ENCODE data around the gene ZMYND8. TPM values are rescaled to one million over a fixed set of nuclear protein-coding genes. Genes with fewer than 3 reads are reported as not detected.

The ZMYND8 gene
- total RNA-seq, 2 experiments from 2014 or later, result 33.0 to 34.3 TPM

- H3K4me3 ChIP-seq (ENCODE audit: low read length), result peak overlapping the region; percentile 61
- peak in 1 of 14 experiments; percentile 29 for DNase-seq
- H3K36me3 ChIP-seq (ENCODE audit: insufficient read depth, low read length), result peaks cover 6% of the 10 kb centered on the region
- no peaks in the 10 kb centered on the region for H3K27me3 ChIP-seq (ENCODE audit: control insufficient read depth in 1 of 2, insufficient read depth in 2 of 2, low read length in 2 of 2)
- H3K9me3 Mint-ChIP-seq, result no peaks in the 10 kb centered on the region
- intact Hi-C loops (cut with DNase I, micrococcal nuclease), result loop anchor here (2.0 to 5.0 kb wide), 2 partner anchors 29 to 147 kb away; partner anchors contain the start of gene NCOA3 (in 1 of the 2)
- H3K27me3 Mint-ChIP-seq, result no peaks in the 10 kb centered on the region
- ATAC-seq (ENCODE audit: poor library complexity), result no peak
- no peak overlapping the region for H3K27ac Mint-ChIP-seq
- H3K9me3 ChIP-seq (ENCODE audit: control insufficient read depth in 1 of 2, insufficient read depth in 1 of 2, low read length in 2 of 2), result no peaks in the 10 kb centered on the region
- peak overlapping the region; percentile 26 to 85 for H3K27ac ChIP-seq (ENCODE audit: low read depth in 1 of 2, low read length in 2 of 2)
- H3K4me3 Mint-ChIP-seq, result peak overlapping the region; percentile 93
- no peak for TF ChIP-seq CTCF (IDR thresholded peaks at IDR 0.05)
- H3K4me1 Mint-ChIP-seq (ENCODE audit: low read depth), result peaks cover 46% of the 10 kb centered on the region
- peaks cover 24% of the 10 kb centered on the region for H3K36me3 Mint-ChIP-seq (ENCODE audit: low read depth)
- peaks cover 77% of the 10 kb centered on the region for H3K4me1 ChIP-seq (ENCODE audit: insufficient read depth, low read length)
- CTCF ChIA-PET, result interaction anchor here (0.6 to 4.2 kb wide), 3 partner anchors 28 to 265 kb away, joined by 3 to 28 read pairs (median 3); no protein-coding TSS in a partner anchor
- POLR2A ChIA-PET, result interaction anchor here (0.6 to 4.0 kb wide), 17 partner anchors 9 to 1829 kb away, joined by 3 to 44 read pairs (median 4); partner anchors contain the start of gene NCOA3
These were observed 845 bp downstream of the ZMYND8 start for GRCh38 chr20:47355489-47356219.

- peak overlapping the region in 1 of 2 donors; percentile 85 for H3K27ac ChIP-seq (ENCODE audit: low read depth in 1 of 2, low read length in 2 of 2)
- no peaks in the 10 kb centered on the region for H3K9me3 Mint-ChIP-seq
- H3K4me3 ChIP-seq (ENCODE audit: low read length), result peak overlapping the region; percentile 61
- peak in 1 of 14 experiments; percentile 12 for DNase-seq
- peaks cover 24% of the 10 kb centered on the region for H3K36me3 Mint-ChIP-seq (ENCODE audit: low read depth)
- H3K4me1 Mint-ChIP-seq (ENCODE audit: low read depth), result peaks cover 42% of the 10 kb centered on the region
- no peak for TF ChIP-seq CTCF (IDR thresholded peaks at IDR 0.05)
- no peaks in the 10 kb centered on the region for H3K27me3 ChIP-seq (ENCODE audit: control insufficient read depth in 1 of 2, insufficient read depth in 2 of 2, low read length in 2 of 2)
- intact Hi-C loops (cut with DNase I, micrococcal nuclease), result loop anchor here (5.0 kb wide), 2 partner anchors 38 to 147 kb away; partner anchors contain the start of gene NCOA3 (in 1 of the 2)
- H3K9me3 ChIP-seq (ENCODE audit: control insufficient read depth in 1 of 2, insufficient read depth in 1 of 2, low read length in 2 of 2), result no peaks in the 10 kb centered on the region
- H3K4me3 Mint-ChIP-seq, result peak overlapping the region; percentile 93
- no peak for ATAC-seq (ENCODE audit: poor library complexity)
- H3K27me3 Mint-ChIP-seq, result no peaks in the 10 kb centered on the region
- peaks cover 79% of the 10 kb centered on the region for H3K4me1 ChIP-seq (ENCODE audit: insufficient read depth, low read length)
- POLR2A ChIA-PET, result interaction anchor here (0.6 to 3.9 kb wide), 6 partner anchors 10 to 78 kb away, joined by 3 to 22 read pairs (median 3); no protein-coding TSS in a partner anchor
- CTCF ChIA-PET, result interaction anchor here (1.3 to 4.2 kb wide), 2 partner anchors 29 to 266 kb away, joined by 3 to 28 read pairs; no protein-coding TSS in a partner anchor
- H3K27ac Mint-ChIP-seq, result no peak overlapping the region
- H3K36me3 ChIP-seq (ENCODE audit: insufficient read depth, low read length), result peaks cover 6% of the 10 kb centered on the region
These were observed 1.6 kb downstream of the ZMYND8 start for GRCh38 chr20:47354714-47355488.

GRCh38 chr20:47354464-47354713, 2.1 kb downstream of the ZMYND8 start:
- H3K27me3 ChIP-seq (ENCODE audit: control insufficient read depth in 1 of 2, insufficient read depth in 2 of 2, low read length in 2 of 2), result no peaks in the 10 kb centered on the region
- peaks cover 78% of the 10 kb centered on the region for H3K4me1 ChIP-seq (ENCODE audit: insufficient read depth, low read length)
- DNase-seq (no peak), ATAC-seq (ENCODE audit: poor library complexity) (no peak)
- ChIA-PET CTCF (interaction anchor here (1.3 to 4.2 kb wide), 2 partner anchors 30 to 266 kb away, joined by 3 to 28 read pairs; no protein-coding TSS in a partner anchor), POLR2A (interaction anchor here (0.6 to 3.9 kb wide), 4 partner anchors 11 to 57 kb away, joined by 3 to 22 read pairs (median 3); no protein-coding TSS in a partner anchor)
- peak overlapping the region; percentile 93 for H3K4me3 Mint-ChIP-seq
- intact Hi-C loops (cut with DNase I, micrococcal nuclease), result loop anchor here in 1 of 2 experiments (5.0 kb wide), 1 partner anchor 37 kb away; no protein-coding TSS in a partner anchor
- H3K27ac Mint-ChIP-seq, result no peak overlapping the region
- H3K4me3 ChIP-seq (ENCODE audit: low read length), result peak overlapping the region; percentile 61
- peaks cover 37% of the 10 kb centered on the region for H3K4me1 Mint-ChIP-seq (ENCODE audit: low read depth)
- H3K9me3 Mint-ChIP-seq, result no peaks in the 10 kb centered on the region
- no peaks in the 10 kb centered on the region for H3K9me3 ChIP-seq (ENCODE audit: control insufficient read depth in 1 of 2, insufficient read depth in 1 of 2, low read length in 2 of 2)
- H3K27ac ChIP-seq (ENCODE audit: low read depth in 1 of 2, low read length in 2 of 2), result peak overlapping the region in 1 of 2 donors; percentile 42
- TF ChIP-seq CTCF (IDR thresholded peaks at IDR 0.05), result no peak
- H3K27me3 Mint-ChIP-seq, result no peaks in the 10 kb centered on the region
- H3K36me3 ChIP-seq (ENCODE audit: insufficient read depth, low read length), result peaks cover 6% of the 10 kb centered on the region
- peaks cover 24% of the 10 kb centered on the region for H3K36me3 Mint-ChIP-seq (ENCODE audit: low read depth)
